BLaER1 (cell line): Measurements from ENCODE around the gene MS4A18.

Experiments used
- H3K27ac ChIP-seq: shearing (Covaris generic); formaldehyde crosslinking; 2 replicates; pipeline ENCODE4 v1.8.1; 2022
- H3K27me3 ChIP-seq: shearing (Covaris generic); formaldehyde crosslinking; 2 replicates; pipeline ENCODE4 v1.8.1; 2022
- H3K36me3 ChIP-seq: shearing (Covaris generic); formaldehyde crosslinking; 2 replicates; pipeline ENCODE4 v1.8.1; 2022
- H3K4me1 ChIP-seq: shearing (Covaris generic); formaldehyde crosslinking; 2 replicates; pipeline ENCODE4 v1.8.1; 2022
- H3K4me2 ChIP-seq: shearing (Covaris generic); formaldehyde crosslinking; 2 replicates; pipeline ENCODE4 v1.8.1; 2022
- H3K4me3 ChIP-seq: shearing (Covaris generic); formaldehyde crosslinking; 2 replicates; pipeline ENCODE4 v1.8.1; 2022
- H3K9ac ChIP-seq: shearing (Covaris generic); formaldehyde crosslinking; 2 replicates; pipeline ENCODE4 v1.8.1; 2022
- H3K9me3 ChIP-seq: shearing (Covaris generic); formaldehyde crosslinking; 2 replicates; pipeline ENCODE4 v1.8.1; 2022
- H4K20me1 ChIP-seq: shearing (Covaris generic); formaldehyde crosslinking; 2 replicates; pipeline ENCODE4 v1.8.1; 2022
- Cebpa-rat ChIP-seq: shearing (Covaris generic); IDR thresholded peaks from 2 replicates; pipeline ENCODE4 v1.8.1; 2022

Gene MS4A18

GRCh38 chr11:60731586-60731985, 7.1 kb downstream of the MS4A18 start:
- no peaks in the 10 kb centered on the region for H3K27me3 ChIP-seq
- TF ChIP-seq Cebpa-rat = no peak

DNA sequence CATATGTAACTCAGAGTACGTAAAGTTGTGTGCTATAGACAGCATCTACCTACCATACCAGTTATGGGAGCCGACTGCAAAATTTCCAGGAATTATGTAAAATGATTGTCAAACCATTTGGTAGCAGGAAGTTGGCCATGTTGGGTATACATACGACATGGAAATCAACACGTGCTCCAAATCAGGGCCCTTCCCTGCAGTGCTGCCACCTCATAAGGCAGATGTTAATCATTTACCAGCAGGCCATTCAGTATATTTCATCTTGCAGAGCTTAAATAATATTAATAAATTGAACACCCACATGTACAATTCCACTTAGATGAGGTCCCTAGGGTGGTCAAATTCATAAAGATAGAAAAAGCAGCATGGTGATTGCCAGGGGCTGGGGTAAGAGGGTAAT, 9.8 kb downstream of the MS4A18 start:
- no peaks in the 10 kb centered on the region for H3K27me3 ChIP-seq
- H3K4me2 ChIP-seq = no peak overlapping the region
- H4K20me1 ChIP-seq = no peaks in the 10 kb centered on the region
- H3K4me3 ChIP-seq = no peak overlapping the region
- H3K36me3 ChIP-seq = no peaks in the 10 kb centered on the region
- no peak for TF ChIP-seq Cebpa-rat
- no peaks in the 10 kb centered on the region for H3K9me3 ChIP-seq
- no peak overlapping the region for H3K27ac ChIP-seq
- no peak overlapping the region for H3K9ac ChIP-seq
- H3K4me1 ChIP-seq = no peaks in the 10 kb centered on the region; the same call in 1 of the 2 replicates

More at GRCh38 chr11:60731586-60731985, 7.1 kb downstream of the MS4A18 start:
- H3K9me3 ChIP-seq = no peaks in the 10 kb centered on the region
- no peak overlapping the region for H3K4me3 ChIP-seq
- H3K4me1 ChIP-seq = no peaks in the 10 kb centered on the region
- H3K4me2 ChIP-seq = no peak overlapping the region
- no peak overlapping the region for H3K27ac ChIP-seq
- H3K9ac ChIP-seq = no peak overlapping the region
- no peaks in the 10 kb centered on the region for H3K36me3 ChIP-seq
- no peaks in the 10 kb centered on the region for H4K20me1 ChIP-seq

GRCh38 chr11:60739114-60739513, 14.6 kb downstream of the MS4A18 start:
- no peak overlapping the region for H3K4me2 ChIP-seq
- no peaks in the 10 kb centered on the region for H4K20me1 ChIP-seq
- peaks cover 7% of the 10 kb centered on the region for H3K4me1 ChIP-seq
- H3K27me3 ChIP-seq = no peaks in the 10 kb centered on the region
- H3K36me3 ChIP-seq = no peaks in the 10 kb centered on the region
- no peak for TF ChIP-seq Cebpa-rat
- no peak overlapping the region for H3K4me3 ChIP-seq
- H3K9ac ChIP-seq = no peak overlapping the region
- peaks cover 29% of the 10 kb centered on the region for H3K9me3 ChIP-seq
- H3K27ac ChIP-seq = no peak overlapping the region

- H3K4me3 ChIP-seq = no peak overlapping the region
- H3K27ac ChIP-seq = no peak overlapping the region
- H3K4me1 ChIP-seq = peaks cover 7% of the 10 kb centered on the region
- no peak overlapping the region for H3K9ac ChIP-seq
- H3K27me3 ChIP-seq = no peaks in the 10 kb centered on the region
- H4K20me1 ChIP-seq = no peaks in the 10 kb centered on the region
- H3K36me3 ChIP-seq = no peaks in the 10 kb centered on the region
- H3K9me3 ChIP-seq = peaks cover 34% of the 10 kb centered on the region
- no peak overlapping the region for H3K4me2 ChIP-seq
- TF ChIP-seq Cebpa-rat = no peak
These were observed 16.1 kb downstream of the MS4A18 start for GRCh38 chr11:60740573-60740972.

DNA sequence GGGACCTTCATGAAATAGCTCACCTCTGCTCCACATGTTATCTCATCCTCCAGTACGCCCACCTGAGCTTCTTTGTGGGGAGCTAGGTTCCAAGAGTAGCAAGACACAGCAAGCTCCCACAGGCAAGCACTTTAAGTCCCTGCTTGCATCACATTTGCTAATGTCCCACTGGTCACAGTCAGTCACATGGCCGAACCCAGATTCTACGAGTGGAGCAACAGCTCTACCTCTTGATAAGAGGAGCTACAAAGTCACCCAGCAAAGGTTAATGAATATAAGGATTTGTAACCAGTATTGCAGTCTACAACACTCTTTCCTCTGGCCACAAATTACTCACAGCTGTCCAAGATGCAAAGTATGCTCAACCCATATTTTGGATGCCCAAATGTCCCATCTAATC, 16.9 kb downstream of the MS4A18 start:
- H3K27ac ChIP-seq = no peak overlapping the region
- peaks cover 34% of the 10 kb centered on the region for H3K9me3 ChIP-seq
- no peaks in the 10 kb centered on the region for H4K20me1 ChIP-seq
- no peak overlapping the region for H3K4me2 ChIP-seq
- no peaks in the 10 kb centered on the region for H3K36me3 ChIP-seq
- no peaks in the 10 kb centered on the region for H3K27me3 ChIP-seq
- peaks cover 11% of the 10 kb centered on the region for H3K4me1 ChIP-seq
- TF ChIP-seq Cebpa-rat = no peak
- no peak overlapping the region for H3K4me3 ChIP-seq
- no peak overlapping the region for H3K9ac ChIP-seq

- TF ChIP-seq Cebpa-rat = no peak
These were observed 18.5 kb downstream of the MS4A18 start for GRCh38 chr11:60743058-60743457.

GRCh38 chr11:60744114-60744513, 19.6 kb downstream of the MS4A18 start:
- no peaks in the 10 kb centered on the region for H4K20me1 ChIP-seq
- no peak for TF ChIP-seq Cebpa-rat
- peaks cover 34% of the 10 kb centered on the region for H3K9me3 ChIP-seq

More at GRCh38 chr11:60743058-60743457, 18.5 kb downstream of the MS4A18 start:
- H3K27ac ChIP-seq = no peak overlapping the region
- H3K27me3 ChIP-seq = no peaks in the 10 kb centered on the region
- H3K9ac ChIP-seq = no peak overlapping the region
- H4K20me1 ChIP-seq = no peaks in the 10 kb centered on the region
- no peak overlapping the region for H3K4me2 ChIP-seq
- no peaks in the 10 kb centered on the region for H3K36me3 ChIP-seq
- peaks cover 23% of the 10 kb centered on the region for H3K4me1 ChIP-seq
- peaks cover 34% of the 10 kb centered on the region for H3K9me3 ChIP-seq
- no peak overlapping the region for H3K4me3 ChIP-seq

GRCh38 chr11:60747359-60747873, 22.9 kb downstream of the MS4A18 start:
- peak overlapping the region; percentile 68; the same call in 1 of the 2 replicates for H3K4me2 ChIP-seq
- H3K27ac ChIP-seq = no peak overlapping the region
- no peaks in the 10 kb centered on the region for H4K20me1 ChIP-seq
- TF ChIP-seq Cebpa-rat = no peak
- no peak overlapping the region for H3K9ac ChIP-seq
- no peaks in the 10 kb centered on the region for H3K36me3 ChIP-seq
- peaks cover 28% of the 10 kb centered on the region for H3K4me1 ChIP-seq
- H3K4me3 ChIP-seq = no peak overlapping the region
- H3K27me3 ChIP-seq = no peaks in the 10 kb centered on the region
- H3K9me3 ChIP-seq = peaks cover 15% of the 10 kb centered on the region; the same call in 1 of the 2 replicates

More at GRCh38 chr11:60744114-60744513, 19.6 kb downstream of the MS4A18 start:
- Histone ChIP-seq H3K36me3 (no peaks in the 10 kb centered on the region), H3K4me2 (no peak overlapping the region), H3K4me1 (peaks cover 34% of the 10 kb centered on the region), H3K9ac (no peak overlapping the region), H3K27ac (no peak overlapping the region), H3K27me3 (no peaks in the 10 kb centered on the region), H3K4me3 (no peak overlapping the region)

DNA sequence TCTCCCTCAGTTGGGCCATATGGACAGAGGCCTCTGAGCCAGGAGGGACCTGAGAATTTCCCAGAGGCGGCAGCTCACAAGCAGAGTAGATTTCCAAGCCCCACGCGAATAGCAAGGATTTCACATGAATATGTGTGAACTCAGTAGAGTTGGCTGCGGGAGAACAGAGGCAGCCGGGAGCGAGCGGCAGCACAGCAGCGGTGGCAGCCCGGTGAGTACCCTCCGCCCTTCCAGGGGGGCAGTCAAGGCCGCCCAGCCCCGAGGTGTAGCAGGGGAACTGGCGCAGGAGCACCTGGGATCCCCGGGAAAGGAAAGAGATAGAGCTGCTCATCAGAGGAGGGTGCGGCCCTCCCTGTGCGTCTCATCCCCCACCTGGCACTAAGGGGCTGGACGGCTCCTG, 23.7 kb downstream of the MS4A18 start:
- Histone ChIP-seq H3K36me3 (no peaks in the 10 kb centered on the region), H3K9ac (no peak overlapping the region), H3K4me2 (peak overlapping the region; percentile 44), H3K4me3 (no peak overlapping the region), H3K27ac (no peak overlapping the region), H3K9me3 (peaks cover 8% of the 10 kb centered on the region; the same call in 1 of the 2 replicates), H4K20me1 (no peaks in the 10 kb centered on the region), H3K27me3 (no peaks in the 10 kb centered on the region), H3K4me1 (peaks cover 28% of the 10 kb centered on the region)
- no peak for TF ChIP-seq Cebpa-rat

DNA sequence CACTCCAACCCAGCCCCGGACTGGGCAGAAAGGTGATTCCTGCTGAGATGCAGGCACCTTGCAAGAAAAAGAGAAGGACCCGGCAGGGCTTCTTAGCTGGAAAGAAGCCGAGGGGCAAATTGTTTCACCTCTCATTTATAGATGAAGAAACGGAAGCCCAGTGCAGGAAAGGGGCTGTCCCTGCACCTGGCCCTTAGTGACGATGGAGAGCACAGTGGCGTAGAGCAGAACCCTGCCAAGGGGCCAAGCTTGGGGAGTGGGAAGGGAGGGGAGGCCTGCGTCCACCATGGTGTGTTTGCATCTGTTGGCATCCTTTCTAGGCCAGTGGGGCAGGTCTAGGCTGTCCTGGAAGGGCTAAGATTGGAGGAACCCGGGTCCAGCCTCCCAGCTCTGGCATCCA, 24.3 kb downstream of the MS4A18 start:
- no peak for TF ChIP-seq Cebpa-rat
- Histone ChIP-seq H3K27ac (no peak overlapping the region), H3K4me1 (peaks cover 28% of the 10 kb centered on the region), H3K36me3 (no peaks in the 10 kb centered on the region), H4K20me1 (no peaks in the 10 kb centered on the region), H3K9ac (no peak overlapping the region), H3K27me3 (no peaks in the 10 kb centered on the region), H3K9me3 (0 out of 2 replicates have a peak, but pooled peaks cover 8% of the 10 kb centered on the region), H3K4me2 (peak overlapping the region; percentile 44), H3K4me3 (no peak overlapping the region)

- TF ChIP-seq Cebpa-rat = no peak
- H3K4me2 ChIP-seq = no peak overlapping the region
- H3K27ac ChIP-seq = no peak overlapping the region
- no peak overlapping the region for H3K4me3 ChIP-seq
- no peaks in the 10 kb centered on the region for H4K20me1 ChIP-seq
- no peaks in the 10 kb centered on the region for H3K9me3 ChIP-seq
- H3K27me3 ChIP-seq = no peaks in the 10 kb centered on the region
- no peaks in the 10 kb centered on the region for H3K36me3 ChIP-seq
- H3K4me1 ChIP-seq = peaks cover 28% of the 10 kb centered on the region
- H3K9ac ChIP-seq = no peak overlapping the region
These were observed 26.4 kb downstream of the MS4A18 start for GRCh38 chr11:60750911-60751310.
